Measurements from ENCODE around the gene MAP3K3. TPM values are rescaled to one million over a fixed set of nuclear protein-coding genes. Genes with fewer than 3 reads are reported as not detected.
"Not testable (repeated sequence)": the region's sequence is repeated elsewhere in the genome, so short reads cannot be mapped to it uniquely, and the experiment has no call there.

MAP3K3 gene
- total RNA-seq, 2 donors from 2014 or later: 38.5 to 39.8 TPM

GRCh38 chr17:63700528-63701455, 78.6 kb downstream of the MAP3K3 start:
- peak; percentile 94 for DNase-seq (ENCODE audit: low spot score)
- intact Hi-C loops (cut with DNase I): loop anchor here in 1 of 2 donors (10.0 kb wide), 1 partner anchor 64 kb away; no protein-coding TSS in a partner anchor

DNA sequence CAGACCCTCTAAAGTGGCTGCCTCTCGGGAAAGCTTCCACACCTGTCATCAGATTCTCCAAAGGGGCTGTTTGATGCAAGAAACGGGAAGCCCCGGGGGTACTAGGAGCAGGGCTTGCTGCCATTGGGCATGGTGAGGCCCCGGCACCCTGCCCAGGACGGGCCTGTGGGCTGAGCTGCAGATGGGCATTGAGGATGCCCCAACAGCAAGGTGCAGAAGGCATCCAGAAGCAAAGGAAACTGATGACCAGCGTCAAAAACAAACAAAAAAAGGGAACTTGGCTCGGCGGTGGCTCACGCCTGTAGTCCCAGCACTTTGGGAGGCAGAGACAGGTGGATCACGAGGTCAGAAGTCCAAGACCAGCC, 79.2 kb downstream of the MAP3K3 start:
- intact Hi-C loops (cut with DNase I): loop anchor here in 1 of 2 donors (10.0 kb wide), 1 partner anchor 63 kb away; no protein-coding TSS in a partner anchor
- no peak for DNase-seq (ENCODE audit: low spot score)

GRCh38 chr17:63701868-63702720, 79.9 kb downstream of the MAP3K3 start:
- no peak for DNase-seq (ENCODE audit: low spot score)
- intact Hi-C loops (cut with DNase I): loop anchor here in 1 of 2 donors (10.0 kb wide), 1 partner anchor 63 kb away; no protein-coding TSS in a partner anchor

DNA sequence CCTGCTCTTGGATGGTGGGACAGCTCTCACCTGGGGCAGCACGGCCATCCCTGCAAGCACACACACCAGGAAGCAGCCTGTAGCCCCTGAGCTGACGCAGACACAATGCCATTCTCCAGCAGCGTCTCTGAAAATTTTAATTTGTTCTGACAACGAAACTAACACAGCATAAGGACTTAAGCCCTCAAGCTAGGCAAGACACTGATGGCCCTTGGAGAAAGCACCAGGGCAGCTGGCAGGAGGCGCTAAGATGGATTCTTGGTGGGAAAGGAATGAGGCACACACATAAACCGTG, 80.5 kb downstream of the MAP3K3 start:
- intact Hi-C loops (cut with DNase I): loop anchor here in 1 of 2 donors (10.0 kb wide), 1 partner anchor 62 kb away; no protein-coding TSS in a partner anchor
- DNase-seq (ENCODE audit: low spot score): no peak

DNA sequence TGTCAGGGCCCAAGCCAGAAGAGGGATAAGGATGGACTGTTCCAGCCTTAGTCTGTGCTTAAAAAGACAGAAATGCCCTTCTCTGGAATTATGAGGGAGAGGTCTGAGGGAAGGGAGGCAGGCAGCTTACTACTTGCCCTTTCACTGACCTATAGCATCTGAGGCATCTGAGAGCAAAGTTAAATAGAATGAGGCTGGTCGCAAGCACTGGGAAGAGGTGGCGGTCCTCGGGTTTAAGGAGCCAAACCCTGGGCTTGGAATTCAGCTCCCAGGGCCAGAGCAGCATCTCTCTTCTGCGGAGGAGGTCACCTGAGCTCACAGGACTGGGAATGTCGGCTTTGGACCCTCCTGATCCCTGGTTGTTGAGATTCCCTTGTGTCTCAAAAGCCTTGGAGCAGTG, 80.8 kb downstream of the MAP3K3 start:
- intact Hi-C loops (cut with DNase I): loop anchor here in 1 of 2 donors (10.0 kb wide), 1 partner anchor 62 kb away; no protein-coding TSS in a partner anchor
- DNase-seq (ENCODE audit: low spot score): no peak

GRCh38 chr17:63703556-63704258, 81.5 kb downstream of the MAP3K3 start:
- intact Hi-C loops (cut with DNase I): loop anchor here in 1 of 2 donors (10.0 kb wide), 1 partner anchor 61 kb away; no protein-coding TSS in a partner anchor
- DNase-seq (ENCODE audit: low spot score): no peak

DNA sequence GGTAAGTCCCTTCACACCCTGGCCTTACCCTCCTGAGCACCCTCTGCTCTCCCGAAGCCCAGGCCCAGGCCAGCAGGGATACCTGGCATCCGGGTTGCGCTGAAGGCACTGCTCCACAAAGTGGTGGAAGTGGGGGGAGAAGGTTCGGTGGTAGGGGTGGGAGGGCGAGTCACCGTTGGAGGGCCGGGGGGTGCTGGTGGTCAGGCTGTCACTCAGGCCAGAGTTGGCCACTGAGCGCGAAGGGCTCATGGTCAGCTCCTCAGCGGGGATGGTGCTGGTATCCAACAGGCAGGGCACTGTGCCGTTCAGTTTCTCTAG, 82.0 kb downstream of the MAP3K3 start:
- no peak for DNase-seq (ENCODE audit: low spot score)
- intact Hi-C loops (cut with DNase I): loop anchor here in 1 of 2 donors (10.0 kb wide), 1 partner anchor 61 kb away; no protein-coding TSS in a partner anchor

DNA sequence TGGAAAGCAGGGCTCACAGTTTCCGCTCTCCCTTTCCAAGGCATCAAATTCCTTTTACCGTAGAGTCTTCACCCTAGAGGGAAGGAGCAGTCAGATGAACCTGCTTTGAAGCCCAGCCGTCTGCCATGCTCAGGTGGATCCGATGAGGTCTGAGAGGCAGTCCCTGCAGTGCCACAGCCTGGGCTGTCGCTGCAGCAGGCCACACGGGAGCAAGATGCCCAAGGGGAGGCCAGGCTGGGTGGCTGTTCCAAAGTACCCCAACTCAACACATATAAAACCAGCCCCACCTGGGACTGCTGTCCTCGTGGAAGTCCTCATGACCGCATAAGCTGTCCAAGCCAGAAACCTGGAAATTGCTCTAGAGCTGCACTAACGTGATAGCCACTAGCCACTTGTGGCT, 82.6 kb downstream of the MAP3K3 start:
- intact Hi-C loops (cut with DNase I): loop anchor here in 1 of 2 donors (10.0 kb wide), 1 partner anchor 60 kb away; no protein-coding TSS in a partner anchor
- DNase-seq (ENCODE audit: low spot score): no peak

- intact Hi-C loops (cut with DNase I): loop anchor here in 1 of 2 donors (10.0 kb wide), 1 partner anchor 59 kb away; no protein-coding TSS in a partner anchor
These were observed 83.4 kb downstream of the MAP3K3 start for GRCh38 chr17:63705657-63706056.

GRCh38 chr17:63706336-63707082, 84.3 kb downstream of the MAP3K3 start:
- intact Hi-C loops (cut with DNase I): loop anchor here in 1 of 2 donors (10.0 kb wide), 1 partner anchor 58 kb away; no protein-coding TSS in a partner anchor

More at GRCh38 chr17:63705657-63706056, 83.4 kb downstream of the MAP3K3 start:
- no peak for DNase-seq (ENCODE audit: low spot score)

DNA sequence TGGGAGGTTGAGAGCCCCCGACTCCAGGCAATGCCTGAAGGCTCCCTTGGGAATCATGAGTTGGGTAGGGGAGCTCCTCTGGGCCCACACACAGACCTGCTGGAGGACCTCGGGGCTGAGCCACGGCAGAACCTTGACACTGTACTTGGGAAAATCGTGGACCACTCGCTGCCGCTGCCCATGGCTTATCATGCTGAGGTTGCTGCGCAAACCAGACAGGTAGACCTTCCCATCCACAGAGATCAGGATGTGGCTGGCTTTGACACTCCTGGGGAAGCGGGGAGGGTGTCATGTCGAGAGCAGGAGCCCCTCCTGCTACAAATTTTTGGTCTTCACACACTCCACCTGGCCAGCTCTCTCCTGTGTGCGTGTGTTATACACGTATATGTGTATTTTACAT, 84.9 kb downstream of the MAP3K3 start:
- intact Hi-C loops (cut with DNase I): loop anchor here in 1 of 2 donors (10.0 kb wide), 1 partner anchor 58 kb away; no protein-coding TSS in a partner anchor
- DNase-seq (ENCODE audit: low spot score): no peak

More at GRCh38 chr17:63706336-63707082, 84.3 kb downstream of the MAP3K3 start:
- DNase-seq (ENCODE audit: low spot score): no peak

- intact Hi-C loops (cut with DNase I): loop anchor here in 1 of 2 donors (10.0 kb wide), 1 partner anchor 56 kb away; no protein-coding TSS in a partner anchor
These were observed 86.9 kb downstream of the MAP3K3 start for GRCh38 chr17:63709110-63709509.

GRCh38 chr17:63714550-63715277, 92.5 kb downstream of the MAP3K3 start:
- intact Hi-C loops (cut with DNase I): no loop called here
- no peak for DNase-seq (ENCODE audit: low spot score)

More at GRCh38 chr17:63709110-63709509, 86.9 kb downstream of the MAP3K3 start:
- no peak for DNase-seq (ENCODE audit: low spot score)

- intact Hi-C loops (cut with DNase I): no loop called here
- DNase-seq (ENCODE audit: low spot score): no peak
These were observed 94.2 kb downstream of the MAP3K3 start for GRCh38 chr17:63716426-63716825.

DNA sequence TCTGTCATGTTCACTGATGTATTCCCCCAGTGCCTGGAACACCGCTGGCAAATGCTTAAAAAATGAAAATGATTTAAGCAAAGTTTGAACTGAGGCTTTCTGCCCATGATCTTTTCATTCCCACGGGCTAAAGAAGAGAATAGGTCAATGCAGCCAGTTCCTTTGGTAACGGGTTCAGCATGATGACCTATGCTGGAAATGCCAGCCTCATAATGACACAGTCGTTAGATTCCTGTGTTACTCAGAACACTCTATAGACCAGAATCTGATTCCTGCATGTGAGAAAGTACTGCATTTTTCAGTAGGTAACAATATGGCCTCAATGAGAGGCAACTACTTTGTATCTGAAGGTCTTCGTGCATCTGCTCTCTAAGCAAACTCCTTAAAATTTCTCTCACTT, 96.8 kb downstream of the MAP3K3 start:
- DNase-seq (ENCODE audit: low spot score): no peak
- intact Hi-C loops (cut with DNase I): no loop called here

DNA sequence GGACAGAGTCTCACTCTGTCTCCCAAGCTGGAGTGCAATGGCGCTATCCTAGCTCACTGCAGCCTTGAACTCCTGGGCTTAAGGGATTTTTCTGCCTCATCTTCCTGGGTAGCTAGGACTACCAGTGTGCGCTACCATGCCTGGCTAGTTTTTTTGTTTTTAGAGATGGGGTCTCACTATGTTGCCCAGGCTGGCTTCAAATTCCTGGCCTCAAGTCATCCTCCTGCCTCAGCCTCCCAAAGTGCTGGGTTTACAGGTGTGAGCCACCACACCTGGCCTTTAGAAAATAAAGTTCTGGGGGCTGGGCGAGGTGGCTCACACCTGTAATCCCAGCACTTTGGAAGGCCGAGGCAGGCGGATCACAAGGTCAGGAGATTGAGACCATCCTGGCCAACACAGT, 98.0 kb downstream of the MAP3K3 start:
- intact Hi-C loops (cut with DNase I); DNase-seq (ENCODE audit: low spot score): not testable (repeated sequence)

DNA sequence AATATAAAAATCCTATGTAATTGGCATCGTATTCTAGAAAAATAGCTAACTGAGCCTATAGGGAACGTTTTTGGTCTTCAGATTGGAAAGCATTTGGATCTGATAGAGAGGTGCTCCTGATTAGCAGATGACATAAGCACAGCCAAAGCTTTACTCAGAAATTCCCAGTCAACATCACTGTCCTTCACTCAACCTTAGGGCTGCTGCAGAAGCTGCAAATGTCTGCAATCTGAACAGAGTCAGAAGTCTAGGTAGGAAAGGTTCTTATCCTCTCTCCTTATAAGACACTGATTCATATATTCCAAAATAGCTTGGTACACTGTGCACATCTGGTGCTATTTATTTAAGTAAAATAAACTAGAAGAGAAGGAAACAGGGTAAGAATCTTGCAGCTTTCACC, 100.2 kb downstream of the MAP3K3 start:
- intact Hi-C loops (cut with DNase I): no loop called here

More for the DNA sequence above, 100.2 kb downstream of the MAP3K3 start:
- DNase-seq (ENCODE audit: low spot score): no peak

All from posterior vena cava (tissue), 2 donors.